SH-SY5Y (cell line): ENCODE results near the gene POLE3.

ENCODE experiments used
- GATA2 ChIP-seq: IDR thresholded peaks from 2 replicates; pipeline ENCODE4 v1.6.1; 2011; ENCODE audit warnings: mild to moderate bottlenecking, low read depth, low read length
- GATA3 ChIP-seq: IDR thresholded peaks from 2 replicates; pipeline ENCODE4 v1.6.1; 2011; ENCODE audit warnings: low read depth, mild to moderate bottlenecking, low read length, moderate library complexity

- TF ChIP-seq GATA2, result no peak
- TF ChIP-seq GATA3, result no peak
These were observed 36.6 kb downstream of the POLE3 start for GRCh38 chr9:113373676-113374392.
